Astrocyte (in vitro differentiated cells and primary cell): Measurements from ENCODE around the gene CARS2. TPM values are rescaled to one million over a fixed set of nuclear protein-coding genes. Genes with fewer than 3 reads are reported as not detected.

Experiments used
- DNase-seq: peaks from one replicate; pipeline ENCODE4 v3.0.0-alpha.2; 2010; ENCODE audit warnings: low read depth
- FAIRE-seq: peaks from 2 replicates; lab custom pipeline; 2011; peaks lifted over from hg19 to GRCh38; lab: Jason Lieb, UNC
- H2AFZ ChIP-seq: 2 replicates; pipeline ENCODE4 v1.6.0; 2012; ENCODE audit warnings: low read depth, low read length, inconsistent platforms
- H3K27ac ChIP-seq: 2 replicates; pipeline ENCODE4 v1.5.1; 2011; ENCODE audit warnings: low read depth, low read length, inconsistent platforms
- H3K27me3 ChIP-seq: 2 replicates; pipeline ENCODE4 v1.6.0; 2011; ENCODE audit warnings: low read length, inconsistent platforms; ENCODE audit not compliant: insufficient read depth
- H3K36me3 ChIP-seq: 2 replicates; pipeline ENCODE4 v1.5.1; 2011; ENCODE audit warnings: low read length, inconsistent platforms; ENCODE audit not compliant: insufficient read depth
- H3K4me1 ChIP-seq: 2 replicates; pipeline ENCODE4 v1.5.1; 2011; ENCODE audit warnings: low read length, inconsistent platforms; ENCODE audit not compliant: insufficient read depth
- H3K4me2 ChIP-seq: 2 replicates; pipeline ENCODE4 v1.6.0; 2012; ENCODE audit warnings: low read length, inconsistent platforms
- H3K4me3 ChIP-seq: 2 replicates; pipeline ENCODE4 v1.5.1; 2011; ENCODE audit warnings: low read depth, mild to moderate bottlenecking, low read length, inconsistent platforms; ENCODE audit not compliant: insufficient read depth
- H3K79me2 ChIP-seq: 2 replicates; pipeline ENCODE4 v1.6.0; 2012; ENCODE audit warnings: mild to moderate bottlenecking, low read length, inconsistent platforms; ENCODE audit not compliant: insufficient read depth
- H3K9ac ChIP-seq: 2 replicates; pipeline ENCODE4 v1.6.0; 2012; ENCODE audit warnings: mild to moderate bottlenecking, low read length, inconsistent platforms
- H3K9me3 ChIP-seq: 2 replicates; pipeline ENCODE4 v1.5.1; 2012; ENCODE audit warnings: low read depth, mild to moderate bottlenecking, low read length, inconsistent platforms; ENCODE audit not compliant: insufficient read depth
- H4K20me1 ChIP-seq: 2 replicates; pipeline ENCODE4 v1.6.0; 2012; ENCODE audit warnings: low read length, inconsistent platforms; ENCODE audit not compliant: insufficient read depth
- H3K27ac Mint-ChIP-seq: one replicate; pipeline ENCODE4 v1.8.0; 2021; ENCODE audit warnings: mild to moderate bottlenecking, mixed read lengths; ENCODE audit not compliant: unreplicated experiment
- H3K27me3 Mint-ChIP-seq: one replicate; pipeline ENCODE4 v1.8.0; 2021; ENCODE audit warnings: low read depth, mixed read lengths; ENCODE audit not compliant: unreplicated experiment
- H3K36me3 Mint-ChIP-seq: one replicate; pipeline ENCODE4 v1.8.0; 2021; ENCODE audit warnings: low read depth, mixed read lengths; ENCODE audit not compliant: unreplicated experiment
- H3K4me1 Mint-ChIP-seq: one replicate; pipeline ENCODE4 v1.8.0; 2021; ENCODE audit warnings: low read depth, mixed read lengths; ENCODE audit not compliant: unreplicated experiment
- H3K4me3 Mint-ChIP-seq: one replicate; pipeline ENCODE4 v1.8.0; 2021; ENCODE audit warnings: mild to moderate bottlenecking, moderate library complexity, mixed read lengths; ENCODE audit not compliant: unreplicated experiment
- H3K9me3 Mint-ChIP-seq: one replicate; pipeline ENCODE4 v1.8.0; 2021; ENCODE audit warnings: mild to moderate bottlenecking, mixed read lengths; ENCODE audit not compliant: unreplicated experiment
- EZH2 ChIP-seq: IDR thresholded peaks from 2 replicates; pipeline ENCODE4 v1.6.1; 2012; ENCODE audit warnings: mild to moderate bottlenecking, low read length, inconsistent platforms; ENCODE audit not compliant: insufficient read depth
- total RNA-seq: library from RNA; stranded (reverse); gene quantifications from 2 replicates; pipeline ENCODE4 v1.2.1, GENCODE V29; 2021
- TF ChIP-seq, protein P1 (sequence below): IDR thresholded peaks from 2 replicates; pipeline ENCODE4 v1.5.1; 2011; ENCODE audit warnings: low read depth, mild to moderate bottlenecking, inconsistent platforms, low read length, moderate library complexity; ENCODE audit not compliant: insufficient read depth

CARS2 gene
- total RNA-seq, 1 donor from 2014 or later, result 51.4 TPM

DNA sequence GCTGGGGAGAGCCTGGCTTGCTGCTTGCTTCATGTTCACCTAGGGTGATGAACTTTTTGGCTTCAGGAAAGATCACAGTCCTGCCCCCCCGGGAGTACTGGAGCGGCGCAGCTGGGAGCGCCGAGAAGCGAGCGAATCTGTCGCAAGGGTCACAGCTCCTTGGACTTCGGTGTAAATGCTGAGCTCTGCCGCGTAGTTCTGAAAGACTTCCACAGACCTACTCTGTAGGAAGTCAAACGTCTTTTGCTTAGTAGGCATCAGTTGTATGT is 10.3 kb upstream of the CARS2 start:
- Mint-ChIP-seq H3K27me3 (no peaks in the 10 kb centered on the region), H3K9me3 (no peaks in the 10 kb centered on the region), H3K4me3 (peak overlapping the region; percentile 96), H3K4me1 (peaks cover 6% of the 10 kb centered on the region), H3K36me3 (no peaks in the 10 kb centered on the region), H3K27ac (peak overlapping the region; percentile 43)
- FAIRE-seq (no peak), DNase-seq (no peak)
- Histone ChIP-seq H3K9ac (peak overlapping the region; percentile 94), H2AFZ (peak overlapping the region; percentile 68), H3K79me2 (peaks cover 73% of the 10 kb centered on the region), H3K4me3 (peak overlapping the region; percentile 92), H3K4me1 (peaks cover 20% of the 10 kb centered on the region), H3K4me2 (peak overlapping the region; percentile 97), H3K27me3 (no peaks in the 10 kb centered on the region), H3K9me3 (no peaks in the 10 kb centered on the region), H4K20me1 (peaks cover 41% of the 10 kb centered on the region), H3K36me3 (peaks cover 5% of the 10 kb centered on the region), H3K27ac (peak overlapping the region; percentile 67)
- TF ChIP-seq, protein P1, sequence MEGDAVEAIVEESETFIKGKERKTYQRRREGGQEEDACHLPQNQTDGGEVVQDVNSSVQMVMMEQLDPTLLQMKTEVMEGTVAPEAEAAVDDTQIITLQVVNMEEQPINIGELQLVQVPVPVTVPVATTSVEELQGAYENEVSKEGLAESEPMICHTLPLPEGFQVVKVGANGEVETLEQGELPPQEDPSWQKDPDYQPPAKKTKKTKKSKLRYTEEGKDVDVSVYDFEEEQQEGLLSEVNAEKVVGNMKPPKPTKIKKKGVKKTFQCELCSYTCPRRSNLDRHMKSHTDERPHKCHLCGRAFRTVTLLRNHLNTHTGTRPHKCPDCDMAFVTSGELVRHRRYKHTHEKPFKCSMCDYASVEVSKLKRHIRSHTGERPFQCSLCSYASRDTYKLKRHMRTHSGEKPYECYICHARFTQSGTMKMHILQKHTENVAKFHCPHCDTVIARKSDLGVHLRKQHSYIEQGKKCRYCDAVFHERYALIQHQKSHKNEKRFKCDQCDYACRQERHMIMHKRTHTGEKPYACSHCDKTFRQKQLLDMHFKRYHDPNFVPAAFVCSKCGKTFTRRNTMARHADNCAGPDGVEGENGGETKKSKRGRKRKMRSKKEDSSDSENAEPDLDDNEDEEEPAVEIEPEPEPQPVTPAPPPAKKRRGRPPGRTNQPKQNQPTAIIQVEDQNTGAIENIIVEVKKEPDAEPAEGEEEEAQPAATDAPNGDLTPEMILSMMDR, result no peak
- TF ChIP-seq EZH2, result no peak

DNA sequence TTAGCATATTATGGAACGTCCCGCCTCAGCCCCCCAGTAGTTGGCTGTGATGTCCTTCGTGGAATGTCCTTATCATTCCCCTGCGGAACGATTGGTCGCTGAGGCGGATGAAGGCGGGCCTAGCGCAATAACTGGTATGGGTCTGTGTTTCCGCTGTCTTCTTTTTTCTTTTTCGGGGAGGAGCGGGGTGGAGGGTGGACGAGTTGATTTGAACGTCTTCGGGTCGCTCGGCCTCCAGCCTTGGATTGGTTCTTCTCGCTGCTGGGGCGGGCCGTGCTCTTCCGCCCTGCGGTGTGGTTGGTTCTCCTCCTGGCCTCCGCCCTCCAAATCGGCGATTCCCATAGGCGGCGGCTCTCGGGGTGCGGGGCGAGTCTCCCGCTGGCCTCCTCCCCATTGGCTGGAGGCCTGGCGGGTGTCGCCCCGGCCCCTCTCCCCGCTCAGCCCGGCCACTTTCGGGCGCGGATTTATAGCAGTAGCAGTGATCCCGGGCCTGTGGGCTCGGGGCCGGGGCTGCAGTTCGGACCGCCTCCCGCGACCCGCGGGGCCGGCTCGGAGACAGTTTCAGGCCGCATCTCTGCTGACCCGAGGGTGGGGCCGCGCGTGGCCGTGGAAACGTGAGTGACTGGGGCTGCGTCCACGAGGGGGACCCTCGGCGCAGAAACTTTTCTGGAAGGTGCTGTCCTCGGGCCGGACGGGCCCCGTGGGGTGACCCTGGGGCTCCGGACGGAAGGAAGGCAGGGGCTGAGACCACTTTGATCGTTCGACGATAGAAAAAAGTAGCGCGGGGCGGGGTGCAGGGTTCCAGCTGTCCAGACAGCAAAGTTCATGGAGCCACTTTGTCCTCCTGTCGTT is 9.7 kb upstream of the CARS2 start:
- Histone ChIP-seq H2AFZ (peak overlapping the region; percentile 68), H3K27me3 (no peaks in the 10 kb centered on the region), H3K4me2 (peak overlapping the region; percentile 98), H3K36me3 (peaks cover 5% of the 10 kb centered on the region), H3K27ac (peak overlapping the region; percentile 67), H3K79me2 (peaks cover 67% of the 10 kb centered on the region), H4K20me1 (peaks cover 37% of the 10 kb centered on the region), H3K9ac (peak overlapping the region; percentile 98), H3K4me3 (peak overlapping the region; percentile 92), H3K9me3 (no peaks in the 10 kb centered on the region), H3K4me1 (peaks cover 20% of the 10 kb centered on the region)
- Mint-ChIP-seq H3K9me3 (no peaks in the 10 kb centered on the region), H3K4me1 (peaks cover 6% of the 10 kb centered on the region), H3K27me3 (no peaks in the 10 kb centered on the region), H3K36me3 (no peaks in the 10 kb centered on the region), H3K27ac (peak overlapping the region; percentile 96), H3K4me3 (peak overlapping the region; percentile 96)
- DNase-seq (peak; percentile 99), FAIRE-seq (peak; percentile 55)
- no peak for TF ChIP-seq EZH2
- TF ChIP-seq, protein P1, result no peak
